Medulla oblongata (tissue), 1 donor: ENCODE results near the gene CXCL1.

ENCODE experiments used
- DNase-seq: peaks from one replicate; pipeline ENCODE4 v3.0.0-alpha.2; 2015; ENCODE audit errors: extremely low spot score

The CXCL1 gene

GRCh38 chr4:73917081-73917501, 47.9 kb downstream of the CXCL1 start:
- DNase-seq = no peak

- DNase-seq = no peak
These were observed 48.9 kb downstream of the CXCL1 start for GRCh38 chr4:73918058-73918457.

- no peak for DNase-seq
These were observed 50.5 kb downstream of the CXCL1 start for GRCh38 chr4:73919691-73920090.
